HUES64 (cell line): ENCODE data around the gene EML6.

Source experiments
- H3K27ac ChIP-seq: 2 replicates; pipeline ENCODE4 v1.7.0; 2013; ENCODE audit warnings: low read depth, low read length, inconsistent platforms
- H3K27me3 ChIP-seq: 2 replicates; pipeline ENCODE4 v1.6.1; 2013; ENCODE audit warnings: mild to moderate bottlenecking, low read length; ENCODE audit not compliant: insufficient read depth
- H3K36me3 ChIP-seq: 2 replicates; pipeline ENCODE4 v1.6.1; 2013; ENCODE audit warnings: mild to moderate bottlenecking, low read length; ENCODE audit not compliant: insufficient read depth
- H3K4me1 ChIP-seq: 2 replicates; pipeline ENCODE4 v1.6.1; 2013; ENCODE audit warnings: mild to moderate bottlenecking, low read length, moderate library complexity; ENCODE audit not compliant: insufficient read depth
- H3K4me3 ChIP-seq: 2 replicates; pipeline ENCODE4 v1.5.1; 2013; ENCODE audit warnings: mild to moderate bottlenecking, low read length, moderate library complexity
- H3K9ac ChIP-seq: 2 replicates; pipeline ENCODE4 v1.6.1; 2013; ENCODE audit warnings: mild to moderate bottlenecking, low read depth, low read length
- H3K9me3 ChIP-seq: 2 replicates; pipeline ENCODE4 v1.6.1; 2013; ENCODE audit warnings: low read depth, low read length; ENCODE audit not compliant: insufficient read depth
- WGBS: fragments of 150-250, 120-280 bp; methylation state at CpG from one replicate; pipeline ENCODE4 v1.1.7; 2013; ENCODE audit warnings: missing lambda C conversion rate; 5-methylcytosine and 5-hydroxymethylcytosine counted together

EML6 gene

DNA sequence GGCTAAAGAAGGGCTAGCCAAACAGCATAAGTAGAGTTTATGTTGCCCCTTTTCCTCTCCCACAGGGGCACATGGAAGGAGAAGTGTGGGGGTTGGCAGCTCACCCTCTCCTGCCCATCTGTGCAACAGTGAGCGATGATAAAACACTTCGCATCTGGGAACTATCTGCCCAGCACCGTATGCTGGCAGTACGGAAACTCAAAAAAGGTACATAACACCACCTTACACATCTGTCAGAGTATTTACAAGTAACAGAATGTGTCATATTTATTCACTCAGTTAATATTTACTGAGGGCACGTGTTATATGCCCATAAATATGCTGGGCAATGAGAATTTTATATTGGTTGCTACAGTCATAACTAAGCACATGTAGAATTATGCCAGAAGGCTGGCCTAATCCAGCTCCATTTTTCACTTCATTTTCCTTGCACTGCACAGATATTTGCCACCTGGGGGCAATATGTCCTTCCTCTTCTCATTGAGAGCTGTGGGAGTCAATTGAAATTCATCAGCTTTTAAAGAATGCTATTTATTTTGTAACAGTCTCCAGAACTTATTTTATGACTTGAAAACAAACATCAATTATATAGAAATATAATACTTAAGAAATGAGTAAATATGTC lies 176.2 kb downstream of the EML6 start:
- WGBS, result 97% methylated on average over 4 of the region's 5 CpGs
- Histone ChIP-seq H3K36me3 (no peaks in the 10 kb centered on the region), H3K4me1 (no peaks in the 10 kb centered on the region), H3K4me3 (no peak overlapping the region), H3K9ac (no peak overlapping the region), H3K27me3 (no peaks in the 10 kb centered on the region), H3K9me3 (no peaks in the 10 kb centered on the region), H3K27ac (no peak overlapping the region)

DNA sequence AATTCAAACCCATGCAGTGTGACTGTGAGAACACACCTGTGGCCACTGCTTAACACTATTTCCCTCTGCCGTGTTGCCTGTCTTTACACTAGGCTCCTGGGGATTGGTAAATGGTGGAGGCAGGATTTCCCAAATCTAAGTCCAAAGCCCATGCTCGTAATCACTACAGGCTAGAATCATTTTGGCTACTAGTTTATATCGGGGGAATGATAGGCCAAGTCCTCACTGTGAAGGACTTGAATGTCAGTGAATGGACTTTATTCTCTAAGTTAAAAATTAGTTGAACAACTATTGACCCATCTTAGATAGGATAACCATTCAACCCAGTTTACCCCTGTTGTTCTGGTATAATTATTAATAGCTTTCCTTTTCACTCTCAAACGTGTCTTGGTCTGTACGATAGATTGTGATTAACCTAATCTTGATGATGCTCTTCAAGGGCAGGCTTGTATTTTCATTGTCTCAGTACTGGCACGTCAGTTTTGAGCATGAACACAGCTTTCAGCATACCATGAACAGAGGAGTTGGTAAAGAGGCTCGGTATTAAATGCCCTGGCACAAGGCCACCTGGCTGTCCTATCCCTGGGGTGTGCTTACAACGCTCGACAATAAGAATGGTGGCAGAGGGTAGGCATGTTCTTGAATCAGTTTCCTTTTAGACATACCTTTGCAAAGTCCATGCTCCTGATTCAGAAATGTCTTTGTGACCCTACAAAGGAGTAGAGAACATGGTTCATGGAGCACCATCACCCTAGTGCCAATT lies 177.9 kb downstream of the EML6 start:
- Histone ChIP-seq H3K27me3 (no peaks in the 10 kb centered on the region), H3K9ac (no peak overlapping the region), H3K4me3 (no peak overlapping the region), H3K36me3 (no peaks in the 10 kb centered on the region), H3K27ac (no peak overlapping the region), H3K4me1 (no peaks in the 10 kb centered on the region), H3K9me3 (no peaks in the 10 kb centered on the region)
- 96% methylated on average over 9 of the region's 9 CpGs for WGBS

DNA sequence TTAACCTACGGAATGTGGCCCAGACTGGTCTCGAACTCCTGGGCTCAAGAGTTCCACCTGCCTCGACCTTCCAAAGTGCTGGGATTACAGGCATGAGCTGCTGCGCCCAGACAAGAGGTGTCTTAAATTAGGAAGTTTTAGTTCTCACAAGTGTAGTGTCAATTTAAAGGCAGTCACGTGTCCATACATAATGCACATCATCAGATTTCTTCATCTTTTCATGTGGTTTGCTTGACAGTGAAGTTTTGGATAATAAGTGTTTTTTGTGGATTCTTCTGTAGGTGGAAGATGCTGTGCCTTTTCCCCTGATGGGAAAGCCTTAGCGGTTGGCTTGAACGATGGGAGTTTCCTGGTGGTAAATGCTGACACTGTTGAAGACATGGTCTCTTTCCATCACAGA lies 179.3 kb downstream of the EML6 start:
- Histone ChIP-seq H3K36me3 (no peaks in the 10 kb centered on the region), H3K9ac (no peak overlapping the region), H3K9me3 (no peaks in the 10 kb centered on the region), H3K4me1 (no peaks in the 10 kb centered on the region), H3K4me3 (no peak overlapping the region), H3K27me3 (no peaks in the 10 kb centered on the region), H3K27ac (no peak overlapping the region)
- WGBS, result 94% methylated on average over 6 of the region's 7 CpGs

DNA sequence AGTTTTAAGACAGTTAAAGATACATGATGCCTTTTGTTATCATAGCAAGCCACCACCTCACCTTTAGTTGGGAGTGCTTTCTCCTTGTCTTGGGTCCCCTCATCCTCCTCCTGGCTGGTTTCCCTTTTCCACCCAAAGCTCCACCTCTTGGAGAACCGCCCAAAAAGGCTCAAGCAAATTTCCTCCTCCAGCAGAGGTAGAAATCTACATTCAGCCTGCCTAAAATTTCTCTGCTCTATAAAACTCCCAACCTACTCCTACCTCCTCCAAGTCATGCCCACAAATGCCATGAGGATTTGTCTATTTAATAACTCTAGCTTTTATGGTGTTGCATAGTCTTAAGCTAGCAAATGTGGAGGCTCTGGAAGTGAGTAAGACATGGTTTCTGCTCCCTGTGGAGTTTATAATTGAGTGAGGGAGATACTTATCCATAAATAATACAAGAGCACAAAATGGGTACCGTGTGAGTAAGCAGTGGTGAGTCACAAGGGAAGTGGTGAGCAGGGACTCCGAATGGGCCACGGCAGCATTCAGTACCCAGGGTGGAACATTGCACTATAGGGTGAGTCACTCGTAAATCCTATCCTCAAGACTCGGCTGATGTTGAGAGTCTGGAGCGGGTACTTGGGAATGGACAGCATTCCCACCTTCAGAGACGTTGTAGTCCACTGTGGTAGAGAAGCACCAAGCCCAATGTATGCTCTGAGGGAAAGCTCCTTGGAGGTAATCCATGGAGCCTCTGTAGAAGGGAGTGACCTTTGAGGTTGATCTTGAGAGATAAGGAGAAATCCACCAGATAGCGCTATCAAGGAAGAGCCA lies 180.5 kb downstream of the EML6 start:
- Histone ChIP-seq H3K36me3 (no peaks in the 10 kb centered on the region), H3K27ac (no peak overlapping the region), H3K9me3 (no peaks in the 10 kb centered on the region), H3K4me1 (no peaks in the 10 kb centered on the region), H3K9ac (no peak overlapping the region), H3K27me3 (no peaks in the 10 kb centered on the region), H3K4me3 (no peak overlapping the region)
- WGBS, result 90% methylated on average over 9 of the region's 9 CpGs

DNA sequence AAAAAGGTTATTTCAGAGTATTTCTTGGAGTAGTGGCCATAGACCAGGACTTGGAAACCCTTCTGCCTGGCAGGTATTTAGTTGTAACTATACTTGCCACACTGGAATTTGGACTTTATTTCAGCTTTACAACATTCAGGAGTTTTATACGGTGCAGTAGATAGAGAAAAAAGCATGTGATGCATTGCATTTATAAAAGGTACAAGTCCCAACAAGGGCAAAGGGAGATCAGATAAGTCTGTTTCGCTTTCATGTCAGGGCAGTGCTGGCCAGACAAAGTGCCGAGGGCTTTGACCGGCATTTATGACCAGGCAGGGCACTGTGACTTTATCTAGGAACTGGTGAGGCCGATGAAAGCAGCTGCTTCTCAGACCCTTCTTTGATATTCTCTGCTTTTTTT lies 181.4 kb downstream of the EML6 start:
- Histone ChIP-seq H3K9ac (no peak overlapping the region), H3K9me3 (no peaks in the 10 kb centered on the region), H3K4me3 (no peak overlapping the region), H3K27ac (no peak overlapping the region), H3K4me1 (no peaks in the 10 kb centered on the region), H3K36me3 (no peaks in the 10 kb centered on the region), H3K27me3 (no peaks in the 10 kb centered on the region)
- 95% methylated on average over 5 of the region's 5 CpGs for WGBS

DNA sequence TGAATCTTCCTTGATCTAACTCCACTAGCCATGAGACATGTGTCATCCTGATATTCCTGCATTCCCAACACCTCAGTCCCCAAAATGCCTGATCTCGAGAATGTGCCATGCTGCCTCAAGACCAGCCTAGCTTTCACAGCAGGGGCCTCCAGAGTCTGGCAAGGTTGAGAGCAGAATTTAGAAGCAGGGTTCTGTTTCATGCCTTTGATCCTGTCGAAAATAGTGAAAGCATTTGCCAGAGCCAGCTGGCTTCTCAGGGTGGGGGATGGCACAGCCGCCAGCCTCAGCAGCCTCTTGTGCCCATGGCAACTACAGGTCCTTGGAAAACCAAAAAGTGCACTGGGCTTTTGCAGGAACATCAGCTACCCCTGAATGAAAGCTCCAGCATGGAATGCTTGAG lies 183.3 kb downstream of the EML6 start:
- no peak overlapping the region for H3K27ac ChIP-seq
- H3K27me3 ChIP-seq, result no peaks in the 10 kb centered on the region
- H3K4me1 ChIP-seq, result no peaks in the 10 kb centered on the region
- no peaks in the 10 kb centered on the region for H3K9me3 ChIP-seq
- no peak overlapping the region for H3K9ac ChIP-seq
- no peaks in the 10 kb centered on the region for H3K36me3 ChIP-seq
- 83% methylated on average over 3 of the region's 3 CpGs for WGBS
- no peak overlapping the region for H3K4me3 ChIP-seq

DNA sequence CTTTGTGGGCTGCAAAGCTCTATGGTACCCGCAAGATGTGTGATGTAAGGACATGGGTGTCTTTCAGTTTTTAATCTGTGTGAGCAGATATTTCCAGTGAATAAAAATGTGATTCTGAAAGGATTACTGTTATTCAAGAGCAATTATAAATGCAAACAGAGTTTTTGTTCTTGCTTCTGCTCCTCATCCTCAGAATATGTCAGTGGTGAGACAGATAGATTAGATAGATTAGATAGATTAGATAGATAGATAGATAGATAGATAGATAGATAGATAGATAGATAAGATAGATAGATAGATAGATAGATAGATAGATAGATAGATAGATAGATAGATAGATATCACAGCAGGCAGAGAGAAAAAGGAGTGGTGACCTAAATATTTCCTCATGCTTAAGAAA lies 184.2 kb downstream of the EML6 start:
- Histone ChIP-seq H3K36me3 (no peaks in the 10 kb centered on the region), H3K9ac (no peak overlapping the region), H3K4me1 (no peaks in the 10 kb centered on the region), H3K27ac (no peak overlapping the region), H3K9me3 (no peaks in the 10 kb centered on the region), H3K27me3 (no peaks in the 10 kb centered on the region), H3K4me3 (no peak overlapping the region)
- WGBS, result 93% methylated on average over 1 of the region's 1 CpG

DNA sequence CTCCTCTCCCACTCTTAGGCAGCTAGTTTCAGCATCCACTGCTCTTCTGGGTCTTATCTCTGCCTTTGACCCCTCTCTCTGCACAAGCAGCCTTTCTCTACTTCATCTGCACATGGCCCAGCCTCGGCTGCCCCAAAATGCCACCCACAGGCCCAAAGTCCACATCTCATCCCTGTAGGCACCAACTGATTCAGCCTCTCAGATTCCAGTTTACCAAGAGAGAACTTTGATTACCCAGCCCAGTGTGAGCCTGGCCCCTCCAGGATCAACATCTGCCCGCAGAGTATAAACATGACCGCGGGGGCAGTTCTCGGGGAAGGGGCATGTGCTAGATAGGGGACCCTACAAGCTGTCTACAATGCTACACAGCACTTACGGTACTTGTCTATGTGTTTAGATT lies 185.1 kb downstream of the EML6 start:
- H3K4me3 ChIP-seq, result no peak overlapping the region
- no peaks in the 10 kb centered on the region for H3K4me1 ChIP-seq
- no peaks in the 10 kb centered on the region for H3K9me3 ChIP-seq
- no peaks in the 10 kb centered on the region for H3K27me3 ChIP-seq
- no peaks in the 10 kb centered on the region for H3K36me3 ChIP-seq
- H3K27ac ChIP-seq, result no peak overlapping the region
- WGBS, result 95% methylated on average over 6 of the region's 6 CpGs
- no peak overlapping the region for H3K9ac ChIP-seq

DNA sequence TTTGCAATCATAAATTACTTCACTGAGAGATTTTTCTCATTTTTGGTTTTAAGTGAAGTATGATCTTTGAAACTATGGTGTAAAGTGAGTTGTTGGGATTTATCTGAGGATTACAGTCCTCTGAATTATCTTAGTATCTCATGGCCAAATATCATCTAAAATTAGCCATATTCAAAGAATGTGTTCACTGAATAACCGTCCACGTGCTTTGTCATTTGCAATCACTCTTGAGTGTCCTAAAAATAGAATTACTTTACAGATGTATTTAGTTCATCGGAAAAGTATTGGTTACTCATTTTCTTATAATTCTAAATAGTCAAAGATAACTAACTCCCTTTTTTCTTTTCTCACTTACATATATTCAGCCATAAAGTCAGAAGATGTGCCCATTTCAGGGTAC lies 185.5 kb downstream of the EML6 start:
- no peaks in the 10 kb centered on the region for H3K36me3 ChIP-seq
- no peaks in the 10 kb centered on the region for H3K4me1 ChIP-seq
- no peak overlapping the region for H3K27ac ChIP-seq
- no peaks in the 10 kb centered on the region for H3K9me3 ChIP-seq
- no peak overlapping the region for H3K9ac ChIP-seq
- H3K27me3 ChIP-seq, result no peaks in the 10 kb centered on the region
- 96% methylated on average over 3 of the region's 3 CpGs for WGBS
- H3K4me3 ChIP-seq, result no peak overlapping the region

DNA sequence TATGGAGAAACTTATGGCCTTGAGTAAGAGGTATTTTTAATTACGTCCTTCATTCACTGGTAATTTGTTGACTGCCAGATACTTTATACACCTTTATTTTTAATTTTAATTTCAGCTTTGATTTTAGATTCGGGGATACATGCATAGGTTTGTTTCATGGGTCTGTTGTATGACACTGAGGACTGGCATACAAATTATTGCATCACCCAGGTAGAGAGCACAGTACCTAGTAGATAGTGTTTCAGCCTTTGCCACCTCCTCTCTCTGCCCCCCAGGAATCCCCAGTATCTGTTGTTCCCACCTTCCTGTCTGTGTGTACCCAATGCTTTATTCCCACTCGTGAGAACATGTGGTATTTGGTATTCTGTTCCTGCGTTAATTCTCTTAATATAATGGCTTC lies 188.8 kb downstream of the EML6 start:
- no peaks in the 10 kb centered on the region for H3K4me1 ChIP-seq
- no peaks in the 10 kb centered on the region for H3K27me3 ChIP-seq
- H3K36me3 ChIP-seq, result no peaks in the 10 kb centered on the region
- H3K9ac ChIP-seq, result no peak overlapping the region
- H3K27ac ChIP-seq, result no peak overlapping the region
- WGBS, result 100% methylated on average over 3 of the region's 4 CpGs
- no peak overlapping the region for H3K4me3 ChIP-seq
- no peaks in the 10 kb centered on the region for H3K9me3 ChIP-seq

DNA sequence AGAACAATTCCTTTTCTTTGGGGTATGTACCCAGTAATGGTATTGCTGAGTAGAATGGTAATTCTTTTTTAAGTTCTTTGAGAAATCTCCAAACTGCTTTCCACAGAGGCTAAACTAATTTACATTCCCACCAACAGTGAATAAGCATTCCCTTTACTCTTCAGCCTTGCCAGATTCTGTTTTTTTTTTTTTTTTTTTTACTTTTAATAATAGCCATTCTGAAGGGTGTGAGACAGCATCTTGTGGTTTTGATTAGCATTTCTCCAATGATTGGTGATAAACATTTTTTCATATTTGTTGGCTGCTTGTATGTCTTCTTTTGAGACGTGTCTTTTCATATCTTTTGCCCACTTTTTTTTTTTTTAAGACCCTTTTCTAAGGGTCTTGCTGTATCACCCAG lies 189.4 kb downstream of the EML6 start:
- no peaks in the 10 kb centered on the region for H3K9me3 ChIP-seq
- 94% methylated on average over 1 of the region's 1 CpG for WGBS

More for the DNA sequence above, 189.4 kb downstream of the EML6 start:
- H3K27me3 ChIP-seq, result no peaks in the 10 kb centered on the region
- no peak overlapping the region for H3K9ac ChIP-seq
- H3K4me1 ChIP-seq, result no peaks in the 10 kb centered on the region
- no peak overlapping the region for H3K27ac ChIP-seq
- H3K4me3 ChIP-seq, result no peak overlapping the region
- no peaks in the 10 kb centered on the region for H3K36me3 ChIP-seq
